ENCODE measurements around the gene ABTB1.
"Not testable (repeated sequence)": the region's sequence is repeated elsewhere in the genome, so short reads cannot be mapped to it uniquely, and the experiment has no call there.

ABTB1 gene

DNA sequence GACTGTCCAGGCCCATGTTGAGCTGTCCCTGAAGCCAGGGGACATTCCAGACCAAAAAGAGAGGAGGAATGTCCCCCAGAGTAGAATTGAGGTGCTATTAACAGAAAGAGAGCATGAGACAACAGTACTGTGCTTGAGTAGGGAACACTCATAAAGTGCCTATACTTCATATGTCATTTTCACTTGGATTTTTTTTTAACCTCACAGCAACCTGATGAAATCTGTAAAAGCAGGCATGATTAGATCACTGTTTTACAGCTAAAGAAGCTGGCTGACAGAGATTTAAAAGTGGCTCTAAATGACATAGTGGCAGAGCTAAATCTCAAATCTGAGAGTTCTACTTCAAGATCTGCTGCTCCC lies 24.9 kb upstream of the ABTB1 start:
- no peak for DNase-seq (ENCODE audit: low spot score)

DNA sequence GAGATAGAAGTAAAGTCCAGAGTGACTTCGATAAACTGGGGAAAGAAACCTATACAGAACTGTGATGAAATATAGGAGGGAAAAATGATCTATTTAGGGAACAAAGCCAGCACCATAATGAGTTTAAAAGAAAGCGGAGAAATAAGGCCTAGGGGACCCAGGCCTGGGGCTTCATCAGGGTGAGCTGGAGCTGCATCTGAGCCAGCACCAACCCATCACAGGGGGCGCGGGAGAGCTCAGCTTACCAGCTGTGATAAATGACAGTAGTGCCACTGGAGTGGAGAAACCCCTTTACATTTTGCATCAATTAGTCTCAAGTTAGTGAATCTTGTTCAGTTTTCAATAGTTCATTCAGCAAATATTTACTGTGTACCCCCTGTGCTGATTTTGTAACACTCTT lies 22.5 kb upstream of the ABTB1 start:
- DNase-seq (ENCODE audit: low spot score): no peak

DNA sequence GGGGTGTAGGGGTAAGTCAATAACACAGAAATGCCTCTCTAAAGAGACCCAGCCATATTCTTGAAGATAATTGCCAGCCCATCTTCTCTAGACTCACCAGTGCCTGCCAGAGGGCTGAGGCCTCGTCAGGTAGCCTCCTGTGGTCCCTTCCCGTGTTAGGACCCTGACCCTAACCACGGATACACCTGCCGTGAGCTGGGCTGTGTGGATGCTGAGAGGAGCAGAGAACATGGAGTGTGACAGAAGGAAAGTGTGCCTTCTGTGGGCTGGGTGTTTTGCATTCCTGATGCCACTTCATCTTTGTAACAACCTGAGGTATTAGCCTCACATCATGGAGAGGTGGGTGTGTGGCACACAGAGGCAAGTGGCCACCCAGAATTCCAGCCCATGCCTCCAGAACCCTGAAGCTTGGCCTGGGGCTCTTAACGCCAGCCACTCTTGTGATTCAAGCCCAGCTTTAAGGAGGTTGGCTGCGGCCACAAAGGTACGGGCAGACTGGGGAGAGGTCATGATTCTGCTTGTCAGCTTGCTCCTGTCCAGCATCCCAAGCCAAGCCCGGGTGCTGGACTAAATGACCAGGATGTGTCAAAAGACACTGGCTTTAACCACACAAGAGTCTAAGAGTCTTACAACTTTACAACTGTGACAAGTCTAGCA lies 21.1 kb upstream of the ABTB1 start:
- no peak for DNase-seq (ENCODE audit: low spot score)

DNA sequence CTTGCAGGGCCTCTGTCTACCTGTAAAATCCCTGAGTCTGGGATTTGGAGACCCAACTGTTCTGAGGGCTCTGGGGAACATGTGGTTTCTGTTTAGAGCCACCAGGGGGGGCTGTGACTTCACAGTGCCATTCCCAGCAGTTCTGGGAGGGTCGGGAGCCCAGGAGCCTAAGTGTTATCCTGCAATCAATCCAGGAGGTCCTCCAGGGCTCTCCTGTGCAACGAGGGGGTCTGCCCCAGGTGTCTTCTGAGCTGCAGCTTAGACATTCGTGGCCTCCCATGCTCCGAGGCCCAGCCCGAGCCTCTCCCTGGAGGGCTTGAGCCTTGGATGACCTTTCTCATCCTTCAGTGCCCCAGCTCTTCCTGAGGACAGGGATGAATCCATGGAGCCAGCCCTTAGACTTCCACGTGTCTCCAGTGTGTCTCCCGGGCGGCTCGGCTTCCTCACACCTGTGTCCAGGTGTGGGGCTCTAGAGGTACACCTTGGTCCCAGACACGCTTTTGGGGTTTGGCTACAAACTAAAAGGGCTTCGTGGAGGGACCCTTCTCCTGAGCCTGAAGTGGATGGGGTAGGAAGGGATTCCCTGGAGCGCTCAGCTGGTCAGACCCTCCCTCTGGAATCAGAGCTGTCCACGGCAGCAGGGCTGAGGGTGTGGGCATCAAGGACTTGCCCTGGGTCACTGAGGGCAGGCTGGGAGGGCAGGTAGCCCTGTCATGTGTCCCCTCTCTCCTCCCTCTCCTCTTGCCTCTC lies 20.3 kb upstream of the ABTB1 start:
- peak; percentile 43 for DNase-seq (ENCODE audit: low spot score)

DNA sequence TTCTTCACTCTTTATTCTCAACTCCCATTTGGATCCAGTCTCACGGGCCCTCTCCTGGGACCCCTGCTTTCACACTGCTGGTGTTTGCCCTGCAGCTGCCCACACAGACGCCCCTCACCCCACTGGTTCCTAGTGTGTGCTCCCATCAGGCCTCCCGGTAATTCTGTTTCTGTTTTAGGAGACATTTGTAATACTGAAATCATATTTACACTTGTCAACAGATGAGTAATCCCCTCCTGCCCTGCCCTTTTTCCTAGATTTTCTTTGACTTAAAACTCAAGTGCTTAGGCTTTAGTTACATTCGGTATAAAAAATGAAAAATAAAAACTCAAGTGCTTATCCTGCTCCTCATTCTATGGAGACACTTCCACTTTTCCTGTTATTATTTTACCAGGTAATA lies 18.4 kb upstream of the ABTB1 start:
- DNase-seq (ENCODE audit: low spot score): no peak

DNA sequence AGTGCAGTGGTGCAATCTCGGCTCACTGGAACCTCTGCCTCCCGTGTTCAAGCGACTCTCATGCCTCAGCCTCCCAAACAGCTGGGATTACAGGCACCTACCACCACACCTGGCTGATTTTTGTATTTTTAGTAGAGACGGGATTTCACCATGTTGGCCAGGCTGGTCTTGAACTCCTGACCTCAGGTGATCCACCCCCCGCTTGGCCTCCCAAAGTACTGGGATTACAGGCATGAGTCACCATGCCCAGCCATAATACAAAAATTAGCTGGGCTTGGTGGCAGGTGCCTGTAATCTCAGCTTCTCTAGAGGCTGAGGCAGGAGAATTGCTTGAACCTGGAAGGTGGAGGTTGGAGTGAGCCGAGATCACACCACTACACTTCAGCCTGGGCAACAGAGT lies 17.8 kb upstream of the ABTB1 start:
- DNase-seq (ENCODE audit: low spot score): not testable (repeated sequence)

DNA sequence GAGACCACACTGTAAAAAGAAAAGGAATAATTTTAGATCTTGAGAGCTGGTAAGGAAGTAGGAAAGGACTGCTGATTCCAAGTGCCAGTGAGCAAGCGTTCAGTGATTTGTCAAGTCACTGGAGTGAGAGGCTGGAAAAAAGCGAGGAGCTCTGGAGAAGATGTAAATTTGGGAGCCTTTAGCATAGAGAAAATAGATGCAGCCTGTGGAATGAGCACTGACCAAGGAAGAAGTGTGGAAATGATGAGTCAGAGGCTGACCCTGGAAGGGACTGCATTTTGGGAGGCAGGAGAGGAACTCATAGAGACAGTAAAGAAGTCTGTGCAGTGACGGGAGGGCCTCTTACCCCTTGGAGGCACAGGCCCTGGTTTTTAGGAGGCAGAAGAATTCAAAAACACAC lies 17.1 kb upstream of the ABTB1 start:
- no peak for DNase-seq (ENCODE audit: low spot score)

DNA sequence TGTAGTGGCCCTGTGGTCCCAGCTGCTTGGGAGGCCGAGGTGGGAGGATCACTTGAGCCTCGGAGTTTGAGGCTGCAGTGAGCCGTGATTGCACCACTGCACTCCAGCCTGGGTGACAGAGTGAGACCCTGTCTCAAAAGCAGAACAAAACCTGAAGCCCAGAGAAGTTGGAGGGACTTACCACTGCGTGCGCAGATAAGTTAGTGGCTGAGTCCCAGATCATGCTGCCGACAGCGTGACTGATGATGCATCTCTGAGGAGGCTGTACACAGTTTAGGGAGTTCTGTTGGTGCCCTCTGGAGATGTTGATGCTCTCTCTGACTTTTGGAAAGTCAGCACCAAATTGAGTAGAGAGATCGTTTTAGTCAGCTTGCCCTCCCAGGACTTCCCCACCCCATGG lies 15.8 kb upstream of the ABTB1 start:
- DNase-seq (ENCODE audit: low spot score): no peak

DNA sequence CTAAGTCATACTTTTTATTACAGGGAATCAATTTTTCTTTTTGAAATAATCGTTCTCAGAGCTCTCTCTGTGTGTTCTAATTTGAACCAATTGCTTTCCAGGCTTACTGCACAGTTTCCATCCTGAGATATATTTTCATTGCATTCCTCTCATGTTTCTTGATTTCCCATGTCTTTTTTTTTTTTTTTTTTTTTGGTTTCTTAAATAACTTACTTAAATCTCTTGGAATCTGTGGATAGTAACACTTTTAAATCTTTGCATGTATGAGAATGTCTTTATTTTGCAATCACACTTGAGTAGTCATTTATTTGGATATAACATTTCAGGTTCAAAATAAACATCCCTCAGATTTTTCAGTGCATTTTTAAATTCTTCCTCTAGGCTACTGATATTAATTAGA lies 14.5 kb upstream of the ABTB1 start:
- no peak for DNase-seq (ENCODE audit: low spot score)

DNA sequence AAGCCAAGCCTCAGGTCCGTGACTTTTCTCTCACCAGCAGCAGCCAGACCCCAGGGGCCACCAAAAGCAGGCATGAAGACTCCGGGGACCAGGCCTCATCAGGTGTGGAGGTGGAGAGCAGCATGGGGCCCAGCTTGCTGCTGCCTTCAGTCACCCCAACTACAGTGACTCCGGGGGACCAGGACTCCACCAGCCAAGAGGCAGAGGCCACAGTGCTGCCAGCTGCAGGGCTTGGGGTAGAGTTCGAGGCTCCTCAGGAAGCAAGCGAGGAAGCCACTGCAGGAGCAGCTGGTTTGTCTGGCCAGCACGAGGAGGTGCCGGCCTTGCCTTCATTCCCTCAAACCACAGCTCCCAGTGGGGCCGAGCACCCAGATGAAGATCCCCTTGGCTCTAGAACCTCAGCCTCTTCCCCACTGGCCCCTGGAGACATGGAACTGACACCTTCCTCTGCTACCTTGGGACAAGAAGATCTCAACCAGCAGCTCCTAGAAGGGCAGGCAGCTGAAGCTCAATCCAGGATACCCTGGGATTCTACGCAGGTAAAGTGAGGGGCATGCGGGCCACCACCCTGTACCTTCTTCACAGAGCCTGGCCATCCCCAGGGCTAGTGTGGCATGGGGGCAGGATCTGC lies 12.0 kb upstream of the ABTB1 start:
- no peak for DNase-seq (ENCODE audit: low spot score)

DNA sequence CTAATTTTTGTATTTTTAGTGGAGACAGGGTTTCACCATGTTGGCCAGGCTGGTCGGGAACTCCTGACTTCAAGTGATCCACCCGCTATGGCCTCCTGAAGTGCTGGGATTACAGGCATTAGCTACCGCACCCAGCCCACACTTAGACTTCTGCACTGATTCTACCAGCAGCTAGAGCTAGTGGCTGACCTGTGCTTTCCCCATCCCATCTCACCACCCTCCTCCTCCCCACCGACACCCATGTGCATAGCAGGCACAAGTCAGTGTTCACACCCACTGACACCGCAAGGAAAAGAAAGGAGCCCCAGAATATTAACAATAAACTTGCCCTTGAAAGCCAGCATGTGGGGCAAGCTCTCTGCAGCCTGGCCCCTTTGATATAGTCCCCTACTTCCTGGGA lies 11.2 kb upstream of the ABTB1 start:
- no peak for DNase-seq (ENCODE audit: low spot score)

DNA sequence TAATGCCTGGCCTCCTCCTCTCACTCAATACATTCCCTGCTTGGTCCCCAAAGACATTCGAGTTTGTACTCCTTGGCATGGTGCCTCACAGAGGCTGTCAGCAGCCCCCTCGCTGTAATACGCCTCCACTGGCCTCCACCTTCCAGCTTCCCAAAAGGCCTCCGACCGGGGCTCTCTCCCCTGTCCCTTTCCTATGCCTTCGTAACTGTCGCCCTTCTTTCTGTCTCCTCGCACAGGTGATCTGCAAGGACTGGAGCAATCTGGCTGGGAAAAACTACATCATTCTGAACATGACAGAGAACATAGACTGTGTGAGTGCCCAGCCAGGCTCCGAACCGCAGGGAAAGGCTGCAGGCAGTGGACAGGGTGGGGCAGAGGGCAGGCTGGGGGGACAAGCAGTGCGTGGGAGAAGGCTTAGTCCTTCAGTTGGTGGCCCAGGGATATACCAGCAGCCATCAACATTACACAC lies 10.7 kb upstream of the ABTB1 start:
- no peak for DNase-seq (ENCODE audit: low spot score)

DNA sequence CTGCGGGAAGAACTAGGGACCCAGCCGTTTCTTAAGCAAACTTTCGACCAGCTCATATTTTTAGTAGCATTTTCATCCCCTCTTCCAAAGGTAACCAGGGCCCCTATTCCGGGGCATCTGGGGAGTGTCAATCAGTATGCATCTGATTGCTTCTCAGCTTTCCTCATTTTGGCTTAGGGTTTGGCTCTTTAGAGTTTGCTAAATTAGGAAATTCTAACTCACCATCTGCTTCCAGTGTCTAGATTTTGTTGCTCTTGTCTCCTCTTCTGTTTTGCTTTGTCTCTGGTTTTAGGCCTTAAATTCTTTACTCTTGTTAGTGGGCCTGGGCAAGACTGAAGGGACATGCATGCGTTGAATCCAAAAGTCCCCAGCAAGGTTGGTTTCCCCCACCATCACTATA lies 9.6 kb upstream of the ABTB1 start:
- DNase-seq (ENCODE audit: low spot score): no peak

DNA sequence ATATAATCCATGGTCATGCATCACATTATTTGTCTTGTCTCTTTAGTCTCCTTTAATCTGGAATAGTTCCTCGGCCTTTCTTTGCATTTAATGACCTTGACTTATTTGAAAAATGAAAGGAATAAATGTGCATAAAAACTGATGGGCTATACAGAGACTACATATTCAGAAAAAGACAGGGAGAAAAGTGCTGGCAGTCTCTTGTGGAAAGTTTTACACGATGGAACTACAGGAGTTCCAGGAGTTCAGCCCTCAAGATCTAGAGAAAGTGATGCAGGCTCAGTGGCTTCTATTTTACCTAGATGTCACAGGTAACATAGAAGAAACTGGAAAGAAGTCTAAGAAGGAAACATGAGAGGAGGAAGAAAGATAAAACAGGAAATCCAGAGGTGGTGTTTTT lies 7.6 kb upstream of the ABTB1 start:
- DNase-seq (ENCODE audit: low spot score): no peak

DNA sequence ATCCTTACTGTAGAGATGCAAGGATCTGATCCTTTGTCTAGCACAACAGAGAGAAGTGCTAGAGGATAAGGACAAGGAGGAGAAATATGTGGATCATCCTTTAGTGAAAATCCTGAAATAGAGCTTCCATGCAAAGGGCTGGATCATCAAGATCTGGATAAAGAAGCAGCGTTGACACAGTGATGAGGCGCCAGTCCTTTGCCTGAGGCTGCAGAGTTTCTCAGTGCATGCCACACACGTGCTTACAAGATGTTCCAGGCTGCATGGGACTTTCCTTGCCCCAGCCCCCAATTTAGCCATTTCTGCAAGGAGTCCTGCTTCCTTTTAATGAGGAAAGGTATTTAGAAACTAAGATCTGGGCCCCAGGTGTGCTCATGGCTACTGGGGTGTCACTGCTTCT lies 7.2 kb upstream of the ABTB1 start:
- no peak for DNase-seq (ENCODE audit: low spot score)

DNA sequence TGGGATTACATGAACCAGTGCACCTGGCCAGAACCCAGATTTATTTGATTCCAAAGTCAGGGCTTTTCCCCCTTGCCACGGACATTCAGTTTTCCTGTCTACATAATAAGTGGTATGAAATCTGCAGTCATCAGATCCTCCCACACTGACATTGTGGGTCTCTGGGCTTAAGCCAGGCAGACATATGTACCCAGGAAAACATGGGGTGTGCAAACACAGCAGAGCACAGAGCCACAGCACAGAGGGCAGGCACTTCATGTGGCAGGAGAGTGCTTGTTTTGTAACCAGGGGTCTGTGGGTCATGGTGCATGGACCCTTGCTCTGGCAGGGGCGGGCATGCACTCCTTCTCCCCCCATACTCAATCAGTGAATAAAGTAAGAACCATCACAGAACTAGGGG lies 6.1 kb upstream of the ABTB1 start:
- DNase-seq (ENCODE audit: low spot score): no peak

DNA sequence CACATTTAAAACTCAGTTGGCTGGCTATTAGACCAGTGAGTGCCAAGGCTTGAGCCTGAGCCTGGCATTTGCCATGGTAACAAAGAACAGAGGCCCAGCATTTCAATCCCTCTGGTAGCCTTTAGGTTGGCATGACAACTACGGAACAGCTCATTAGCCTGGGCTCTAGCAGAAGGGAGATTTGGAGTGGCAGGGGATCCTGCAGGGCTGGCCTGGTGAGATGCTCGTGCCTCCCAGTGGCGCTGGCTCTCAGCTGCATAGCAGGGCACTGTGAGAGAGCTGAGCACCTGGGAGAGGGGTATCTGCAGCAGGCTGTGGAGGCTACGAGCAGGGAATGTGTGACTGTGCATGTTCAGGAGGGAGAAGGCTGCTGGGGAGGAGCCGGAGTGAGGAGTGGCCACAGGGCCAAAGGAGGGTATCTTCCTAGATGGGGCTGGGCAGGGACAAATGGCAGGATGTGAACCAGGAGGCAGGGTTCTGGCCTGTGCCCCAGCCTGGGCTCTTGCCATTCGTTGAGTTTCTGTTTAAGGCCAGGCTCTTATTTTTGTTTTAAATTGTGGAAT lies 5.6 kb upstream of the ABTB1 start:
- DNase-seq (ENCODE audit: low spot score): no peak

DNA sequence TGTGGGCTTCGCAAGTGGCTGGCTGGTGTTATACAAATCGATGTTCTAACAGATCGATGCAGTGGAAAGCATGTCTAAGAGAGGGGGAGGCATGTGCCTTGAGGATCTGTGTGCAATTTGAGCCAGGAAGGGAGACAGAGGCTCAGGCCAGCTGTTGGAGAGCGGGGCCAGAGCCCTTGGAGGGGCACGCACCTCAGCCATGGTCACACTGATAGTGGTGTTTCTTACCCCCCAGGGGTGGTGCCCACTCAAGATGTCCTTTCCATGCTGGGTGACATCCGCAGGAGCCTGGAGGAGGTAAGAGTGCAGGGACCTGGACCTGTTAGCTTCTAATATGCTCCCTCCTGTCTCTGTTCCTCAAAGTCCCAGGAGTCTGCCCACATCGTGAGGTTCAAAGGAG lies 3.8 kb upstream of the ABTB1 start:
- no peak for DNase-seq (ENCODE audit: low spot score)

DNA sequence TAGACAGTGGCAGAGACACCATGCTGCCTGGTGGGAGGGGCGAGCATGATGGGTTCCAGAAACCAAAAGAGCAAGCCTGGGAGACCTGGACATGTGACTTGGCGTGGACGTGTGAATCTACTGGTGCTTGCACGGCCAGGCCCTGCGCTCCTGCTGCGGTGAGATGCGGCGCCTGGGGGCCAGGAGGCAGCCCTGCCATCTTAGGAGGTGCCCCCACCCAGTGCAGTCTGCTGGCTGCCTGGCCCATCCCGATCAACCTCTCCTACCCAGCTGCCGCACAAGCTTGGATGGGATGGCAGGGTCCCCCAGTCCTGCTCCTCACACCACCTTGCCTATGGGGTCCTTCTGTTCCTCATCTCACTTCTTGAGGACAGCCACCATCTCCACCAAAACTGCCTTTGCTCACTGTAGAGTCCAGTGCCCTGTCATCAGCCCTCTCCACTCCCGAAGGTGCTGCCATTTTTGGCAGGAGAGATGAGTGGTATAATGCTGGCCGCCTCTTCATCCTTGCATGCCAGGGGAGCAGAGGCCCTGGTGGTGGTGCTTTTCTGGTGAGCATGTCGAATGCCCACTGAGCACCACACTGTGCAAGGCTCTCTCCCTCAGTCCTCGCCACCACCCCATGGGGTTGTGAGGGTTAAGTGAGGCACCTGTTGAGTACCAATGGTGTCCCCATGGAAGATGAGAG lies 3.1 kb upstream of the ABTB1 start:
- DNase-seq (ENCODE audit: low spot score): no peak

DNA sequence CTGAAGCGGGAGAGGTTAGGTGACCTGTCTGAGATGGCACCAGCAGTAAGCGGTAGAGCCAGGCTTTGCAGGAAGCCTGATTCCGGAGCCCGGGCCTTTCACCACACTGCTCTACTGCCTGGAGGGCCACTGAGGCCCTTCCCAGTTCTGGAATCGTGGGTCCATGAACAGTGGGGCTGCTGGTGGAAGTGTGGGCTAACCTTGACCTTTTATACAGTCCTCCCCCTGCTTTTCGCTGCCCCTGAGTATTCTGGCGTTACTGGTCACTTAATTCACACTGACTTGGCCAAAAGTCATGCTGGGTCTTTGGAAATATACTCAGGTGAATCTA lies 2.6 kb upstream of the ABTB1 start:
- no peak for DNase-seq (ENCODE audit: low spot score)

DNA sequence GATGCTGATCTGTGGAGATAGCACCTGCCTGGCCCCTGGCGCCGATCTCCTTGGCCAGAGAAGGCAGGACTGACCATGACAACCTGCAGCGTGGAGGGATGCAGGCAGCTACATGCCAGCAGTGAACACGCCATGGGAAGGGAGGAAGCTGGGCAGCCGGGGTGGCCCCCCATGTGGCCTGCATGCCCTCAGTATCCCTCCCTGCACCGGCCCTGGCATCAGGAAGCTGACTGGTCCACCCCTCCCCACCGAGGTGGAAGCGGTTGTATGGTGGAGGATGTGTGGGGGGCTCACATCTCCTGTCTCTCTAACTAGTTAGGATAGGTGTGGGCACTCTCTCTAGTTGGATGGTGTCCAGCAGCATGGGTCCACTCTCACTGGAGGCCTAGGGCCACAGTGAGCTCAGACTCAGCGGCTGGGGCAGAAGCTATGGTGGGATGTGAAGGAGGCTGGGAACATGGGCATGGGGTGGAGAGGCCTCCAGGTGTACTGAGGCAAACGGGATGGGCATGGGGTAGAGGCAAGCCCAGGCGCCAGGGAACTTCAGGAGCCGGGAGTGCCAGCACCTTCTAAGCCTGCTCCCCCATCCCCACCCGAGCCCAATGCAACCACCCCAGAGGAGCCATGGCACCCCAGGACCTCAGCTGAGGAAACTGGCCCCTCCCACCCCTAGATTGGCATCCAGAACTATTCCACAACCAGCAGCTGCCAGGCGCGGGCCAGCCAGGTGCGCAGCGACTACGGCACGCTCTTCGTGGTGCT lies 1.8 kb upstream of the ABTB1 start:
- no peak for DNase-seq (ENCODE audit: low spot score)

All from SK-N-DZ (cell line).